CD4-positive, alpha-beta T cell treated with Interleukin-4 for 1 hour (primary cell): ENCODE measurements around the gene ZNF367.
"Not testable (repeated sequence)": the region's sequence is repeated elsewhere in the genome, so short reads cannot be mapped to it uniquely, and the experiment has no call there.

Experiments
- DNase-seq, 2 donors: peaks; one replicate each; pipeline ENCODE4 v3.0.0-alpha.2; 2020 to 2022

The ZNF367 gene

GRCh38 chr9:96360523-96360922, 57.6 kb downstream of the ZNF367 start:
- not testable (repeated sequence) for DNase-seq

- DNase-seq = no peak
Observed at GRCh38 chr9:96350866-96351265, 67.3 kb downstream of the ZNF367 start.

- no peak for DNase-seq
Observed at GRCh38 chr9:96348261-96348660, 69.9 kb downstream of the ZNF367 start.

DNA sequence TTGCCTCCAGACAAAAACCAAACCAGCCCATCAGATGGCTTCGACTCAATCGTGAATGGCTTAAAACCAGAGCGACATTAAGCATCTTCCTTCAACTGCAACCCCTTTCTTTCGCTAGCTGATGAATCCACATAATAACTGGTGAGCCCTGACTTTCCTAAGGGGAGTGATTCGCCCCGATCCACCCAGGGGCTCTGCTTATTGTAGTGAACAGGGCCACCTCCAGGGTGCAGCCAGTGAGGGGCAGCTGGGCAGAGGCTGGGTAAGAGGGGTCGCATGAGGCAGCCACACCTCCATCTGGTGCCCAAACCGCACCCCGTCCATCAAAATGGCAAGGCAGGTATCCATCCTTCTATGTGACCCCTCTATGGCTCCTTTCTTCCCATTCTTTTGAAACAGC, 72.6 kb downstream of the ZNF367 start:
- no peak for DNase-seq

DNA sequence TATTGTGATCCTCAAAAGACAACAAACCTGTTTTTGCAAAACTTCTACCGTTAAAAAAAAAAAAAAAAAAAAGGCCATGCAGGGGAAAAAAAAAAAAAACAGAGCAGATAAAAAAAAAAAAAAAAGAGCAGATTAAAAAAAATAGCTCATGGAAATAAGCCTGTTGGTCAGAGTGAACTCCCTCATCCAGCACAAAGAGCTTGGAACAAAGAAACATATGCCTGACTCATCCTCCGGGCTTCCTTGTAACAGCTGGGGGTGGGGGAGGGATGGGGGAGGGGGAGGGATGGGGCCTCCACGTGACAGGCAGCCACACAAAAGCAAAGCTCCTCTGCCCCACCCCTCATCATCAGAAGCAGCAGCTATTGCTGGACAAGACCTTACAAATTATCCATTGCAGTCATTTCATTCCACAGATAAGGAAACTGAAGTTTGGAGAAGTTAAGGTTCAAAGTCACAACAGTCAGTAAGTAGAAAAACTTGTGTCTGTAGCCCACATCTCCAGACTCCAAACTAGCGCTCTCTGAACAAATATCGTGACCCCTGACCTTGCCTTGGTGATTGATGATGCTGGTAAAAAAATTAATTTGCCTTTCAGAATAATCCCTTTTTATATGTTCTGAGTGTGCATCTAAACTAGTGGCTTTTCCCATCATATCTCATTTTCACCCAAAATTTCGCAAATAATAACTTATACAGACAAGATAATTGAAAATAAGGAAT, 73.6 kb downstream of the ZNF367 start:
- DNase-seq = no peak

DNA sequence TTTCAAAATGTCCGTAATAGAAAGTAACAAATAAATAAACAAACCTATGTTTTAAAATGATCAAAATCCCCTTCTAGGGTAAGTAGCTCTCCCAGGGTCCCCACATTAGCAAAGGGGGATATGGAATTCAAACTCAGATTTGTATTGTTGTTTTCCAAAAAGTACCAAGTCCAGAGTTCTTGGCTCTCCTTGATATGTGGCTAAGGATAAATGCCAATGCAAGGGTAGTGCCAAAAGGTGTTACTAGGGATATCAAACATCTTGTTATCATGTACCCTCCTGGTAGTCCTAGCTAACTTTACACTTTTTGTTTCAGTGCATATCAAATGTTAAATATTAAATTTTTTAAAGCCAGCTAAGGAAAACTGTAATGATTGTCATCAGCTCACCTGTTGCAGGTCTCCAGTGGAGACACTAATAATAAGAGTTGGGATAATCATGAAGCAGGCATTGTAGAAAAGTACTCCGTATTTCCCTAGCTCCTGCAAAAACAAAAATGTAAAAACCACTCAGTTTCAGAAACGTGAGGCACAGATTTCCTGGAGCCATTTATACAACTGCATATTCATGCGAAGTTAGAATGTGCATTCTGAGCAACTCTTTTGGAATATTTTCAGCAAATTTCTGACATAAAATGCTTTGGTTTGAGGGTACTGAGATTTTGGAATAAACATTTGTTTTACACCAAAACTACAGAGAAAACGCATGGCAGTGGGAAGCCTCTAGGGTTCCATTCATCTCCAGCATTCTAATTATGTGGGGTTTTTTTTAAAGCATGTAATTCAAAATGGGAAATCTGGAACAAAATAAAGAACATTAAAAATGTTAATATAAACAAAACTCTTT, 74.4 kb downstream of the ZNF367 start:
- DNase-seq = no peak

DNA sequence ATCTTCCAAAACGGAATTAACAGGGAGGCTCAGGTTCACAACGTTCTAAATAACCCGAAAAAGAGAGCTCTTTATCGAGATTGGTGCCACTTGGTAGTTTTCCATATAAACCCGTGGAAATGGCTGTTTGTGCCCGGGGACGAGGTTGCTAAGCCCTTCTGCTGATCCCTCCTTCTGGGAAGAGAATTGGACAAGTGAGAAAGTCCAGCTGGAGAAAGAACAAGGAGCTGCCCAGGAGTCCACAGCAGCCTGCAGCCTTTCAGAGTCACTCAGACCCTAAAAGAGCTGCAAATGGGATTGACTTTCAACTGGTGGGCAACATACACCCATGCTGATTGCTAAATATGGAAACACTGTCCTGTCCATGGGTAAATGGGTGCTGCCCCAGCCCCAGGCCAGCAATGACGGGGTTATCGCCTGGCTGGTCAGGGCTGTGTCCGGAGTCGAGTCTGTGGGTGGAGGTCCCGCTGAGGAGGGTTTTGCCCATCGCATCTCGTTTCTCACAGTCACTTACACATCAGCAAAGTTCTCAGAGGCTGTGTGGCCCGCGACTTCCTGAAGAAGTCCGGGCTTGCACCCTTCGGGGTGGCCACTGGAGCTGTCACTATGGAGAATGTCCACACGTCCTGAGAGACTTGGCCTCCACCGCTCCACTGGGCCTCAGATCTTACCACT, 75.5 kb downstream of the ZNF367 start:
- DNase-seq = no peak

DNA sequence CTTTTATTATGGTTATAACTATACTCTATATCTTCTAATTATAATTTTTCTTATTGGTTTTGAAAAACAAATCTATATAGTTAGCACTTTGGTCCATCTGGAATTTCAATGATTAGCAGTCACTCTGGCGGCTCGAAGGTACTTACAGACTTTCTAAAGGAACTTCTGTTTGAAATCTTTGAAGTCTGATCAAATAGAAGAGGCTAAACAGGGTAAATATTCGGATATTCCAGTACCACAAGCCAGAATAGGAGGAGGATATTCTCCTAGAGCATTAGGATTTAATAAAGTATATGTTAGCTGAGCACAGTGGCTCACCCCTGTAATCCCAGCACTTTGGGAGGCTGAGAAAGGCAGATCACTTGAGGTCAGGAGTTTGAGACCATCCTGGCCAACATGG, 77.5 kb downstream of the ZNF367 start:
- DNase-seq = no peak

GRCh38 chr9:96338299-96338698, 79.9 kb downstream of the ZNF367 start:
- no peak for DNase-seq
